GM12878 (cell line): Measurements from ENCODE around the gene METTL8. TPM values are rescaled to one million over a fixed set of nuclear protein-coding genes. Genes with fewer than 3 reads are reported as not detected.

Experiments
- CHD1 ChIP-seq: IDR thresholded peaks from 2 replicates; pipeline ENCODE4 v1.6.1; 2012; ENCODE audit warnings: low read depth, low read length, improper control_type of control experiment
- CUX1 ChIP-seq: IDR thresholded peaks from 2 replicates; pipeline ENCODE4 v1.6.1; 2012; ENCODE audit warnings: improper control_type of control experiment, low read depth, low read length; ENCODE audit not compliant: insufficient replicate concordance
- FOXM1 ChIP-seq: IDR thresholded peaks from 2 replicates; pipeline ENCODE4 v1.6.1; 2012; ENCODE audit warnings: low read depth, mild to moderate bottlenecking, inconsistent platforms, low read length, moderate library complexity
- HSF1 ChIP-seq: fragments of 150-350 bp; IDR thresholded peaks from 2 replicates; pipeline ENCODE4 v1.6.1; 2014; ENCODE audit warnings: mild to moderate bottlenecking, low read depth, low read length
- NR2C1 ChIP-seq: fragments of 450-650 bp; IDR thresholded peaks from 2 replicates; pipeline ENCODE4 v1.6.1; 2017; ENCODE audit warnings: antibody characterized with exemption, mild to moderate bottlenecking, moderate library complexity
- REST ChIP-seq: IDR thresholded peaks from 2 replicates; pipeline ENCODE4 v1.6.1; 2012; ENCODE audit warnings: mild to moderate bottlenecking, low read depth, low read length
- SIN3A ChIP-seq: IDR thresholded peaks from 2 replicates; pipeline ENCODE4 v1.6.1; 2012; ENCODE audit warnings: low read depth, low read length, improper control_type of control experiment
- SMAD5 ChIP-seq: IDR thresholded peaks from 2 replicates; pipeline ENCODE4 v1.6.1; 2016; ENCODE audit warnings: antibody characterized with exemption, low read depth
- STAT1 ChIP-seq: fragments of 450-650 bp; conservative IDR thresholded peaks from 2 replicates; pipeline ENCODE4 v1.6.1; 2014; ENCODE audit warnings: antibody characterized with exemption, mild to moderate bottlenecking
- polyA plus RNA-seq, 11 experiments: library from polyadenylated mRNA; depleted of rRNA in 4 of 11; unstranded in 6 of 11; stranded (reverse) in 5 of 11; fragments of >200 nt; fragmentation: Nextera tagmentation in 4 of 11; fragmentation: Illumina TruSeq in 1 of 11; extraction: Ambion mirVana in 4 of 11; extraction: Trizol in 1 of 11; gene quantifications; 1 replicate in 1 of 11; 2 replicates in 10 of 11; pipeline versions ENCODE4 v1.2.1 to v1.2.3, GENCODE V29; 2011 to 2016; ENCODE audit warnings: inconsistent platforms in 2 of 11, missing spikeins in 2 of 11, low read depth in 1 of 11
- total RNA-seq, 4 experiments: library from RNA; depleted of rRNA in 3 of 4; stranded (reverse); fragments of >200 nt in 3 of 4; fragmentation: Illumina TruSeq in 1 of 4; extraction: Trizol in 1 of 4; gene quantifications; 2 replicates each; pipeline versions ENCODE4 v1.2.1 to v1.2.3, GENCODE V29; 2013 to 2021
- TF ChIP-seq, protein P1 (sequence below): fragments of 450-650 bp; formaldehyde crosslinking; IDR thresholded peaks from 2 replicates; pipeline ENCODE4 v1.4.0; 2022; ENCODE audit warnings: mild to moderate bottlenecking, moderate library complexity

The METTL8 gene
- total and polyA plus RNA-seq, 10 of the 15 experiments (the other 5 are each of a cell fraction or from before 2014, with no cell fraction given) = 30.8 to 96.3 (median 51.5) TPM

GRCh38 chr2:171317492-171318125 is 116.2 kb downstream of the METTL8 start (continued):
- TF ChIP-seq CUX1 (no peak), HSF1 (no peak), SMAD5 (no peak), NR2C1 (no peak), SIN3A (no peak), CHD1 (no peak), FOXM1 (peak; percentile 93; the same call in 1 of the 2 replicates), STAT1 (no peak), REST (no peak)
- TF ChIP-seq, protein P1, sequence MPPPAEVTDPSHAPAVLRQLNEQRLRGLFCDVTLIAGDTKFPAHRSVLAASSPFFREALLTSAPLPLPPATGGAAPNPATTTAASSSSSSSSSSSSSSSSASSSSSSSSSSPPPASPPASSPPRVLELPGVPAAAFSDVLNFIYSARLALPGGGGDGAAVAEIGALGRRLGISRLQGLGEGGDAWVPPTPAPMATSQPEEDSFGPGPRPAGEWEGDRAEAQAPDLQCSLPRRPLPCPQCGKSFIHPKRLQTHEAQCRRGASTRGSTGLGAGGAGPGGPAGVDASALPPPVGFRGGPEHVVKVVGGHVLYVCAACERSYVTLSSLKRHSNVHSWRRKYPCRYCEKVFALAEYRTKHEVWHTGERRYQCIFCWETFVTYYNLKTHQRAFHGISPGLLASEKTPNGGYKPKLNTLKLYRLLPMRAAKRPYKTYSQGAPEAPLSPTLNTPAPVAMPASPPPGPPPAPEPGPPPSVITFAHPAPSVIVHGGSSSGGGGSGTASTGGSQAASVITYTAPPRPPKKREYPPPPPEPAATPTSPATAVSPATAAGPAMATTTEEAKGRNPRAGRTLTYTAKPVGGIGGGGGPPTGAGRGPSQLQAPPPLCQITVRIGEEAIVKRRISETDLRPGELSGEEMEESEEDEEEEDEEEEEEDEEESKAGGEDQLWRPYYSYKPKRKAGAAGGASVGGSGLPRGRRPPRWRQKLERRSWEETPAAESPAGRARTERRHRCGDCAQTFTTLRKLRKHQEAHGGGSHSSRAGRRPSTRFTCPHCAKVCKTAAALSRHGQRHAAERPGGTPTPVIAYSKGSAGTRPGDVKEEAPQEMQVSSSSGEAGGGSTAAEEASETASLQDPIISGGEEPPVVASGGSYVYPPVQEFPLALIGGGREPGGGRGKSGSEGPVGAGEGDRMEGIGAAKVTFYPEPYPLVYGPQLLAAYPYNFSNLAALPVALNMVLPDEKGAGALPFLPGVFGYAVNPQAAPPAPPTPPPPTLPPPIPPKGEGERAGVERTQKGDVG = no peak
